GM19023 (cell line): ENCODE measurements around the gene LYRM1.
"Not testable (repeated sequence)": the region's sequence is repeated elsewhere in the genome, so short reads cannot be mapped to it uniquely, and the experiment has no call there.

ENCODE experiments used
- ATAC-seq: cut with Tn5 transposase; IDR thresholded peaks from one replicate; pipeline ENCODE4 v1.9.1; 2021; ENCODE audit warnings: mild to moderate bottlenecking, moderate library complexity; ENCODE audit not compliant: unreplicated experiment

The LYRM1 gene

GRCh38 chr16:20931066-20931600, 30.6 kb downstream of the LYRM1 start:
- no peak for ATAC-seq

DNA sequence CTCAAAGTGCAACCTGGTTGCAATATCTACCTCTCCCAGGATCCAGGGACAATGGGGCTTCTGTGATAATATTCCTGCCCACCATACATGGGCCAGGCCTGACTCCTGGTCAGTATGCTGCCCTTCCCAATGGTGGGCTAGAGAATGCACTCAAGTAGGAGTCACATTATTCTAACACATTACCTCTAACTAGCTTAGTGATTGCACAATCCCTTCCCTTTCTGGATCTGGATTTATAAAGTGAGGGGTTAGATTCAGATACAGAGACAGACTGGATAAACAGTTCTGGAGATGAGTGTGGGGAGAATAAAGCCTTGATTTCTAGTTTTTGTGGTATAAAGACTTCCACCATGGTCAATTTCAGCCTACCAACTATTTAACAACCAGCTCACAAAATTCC, 33.0 kb downstream of the LYRM1 start:
- no peak for ATAC-seq

DNA sequence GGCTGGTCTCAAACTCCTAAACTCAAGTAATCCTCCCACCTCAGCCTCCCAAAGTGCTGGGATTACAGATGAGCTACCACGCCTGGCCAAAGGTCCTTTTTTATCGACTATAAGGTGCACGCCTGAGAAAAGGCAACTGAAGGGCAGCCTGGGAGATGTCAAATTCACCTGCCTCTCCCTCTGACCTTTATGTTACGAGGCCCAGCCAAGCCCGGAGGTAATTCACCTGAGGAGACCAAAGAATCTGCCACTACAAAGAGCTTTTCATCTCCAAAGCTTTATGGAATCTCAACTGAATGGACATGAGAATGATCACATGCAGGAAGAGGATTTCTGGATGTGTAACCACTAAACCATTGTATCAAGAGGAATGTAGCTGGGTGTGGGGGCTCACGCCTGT, 37.2 kb downstream of the LYRM1 start:
- ATAC-seq = no peak

- no peak for ATAC-seq
These were observed 37.9 kb downstream of the LYRM1 start for GRCh38 chr16:20938426-20938825.

- ATAC-seq = no peak
These were observed 39.0 kb downstream of the LYRM1 start for GRCh38 chr16:20939611-20940010.

GRCh38 chr16:20940871-20941635, 40.5 kb downstream of the LYRM1 start:
- ATAC-seq = no peak

- no peak for ATAC-seq
These were observed 41.0 kb downstream of the LYRM1 start for GRCh38 chr16:20941636-20941926.

DNA sequence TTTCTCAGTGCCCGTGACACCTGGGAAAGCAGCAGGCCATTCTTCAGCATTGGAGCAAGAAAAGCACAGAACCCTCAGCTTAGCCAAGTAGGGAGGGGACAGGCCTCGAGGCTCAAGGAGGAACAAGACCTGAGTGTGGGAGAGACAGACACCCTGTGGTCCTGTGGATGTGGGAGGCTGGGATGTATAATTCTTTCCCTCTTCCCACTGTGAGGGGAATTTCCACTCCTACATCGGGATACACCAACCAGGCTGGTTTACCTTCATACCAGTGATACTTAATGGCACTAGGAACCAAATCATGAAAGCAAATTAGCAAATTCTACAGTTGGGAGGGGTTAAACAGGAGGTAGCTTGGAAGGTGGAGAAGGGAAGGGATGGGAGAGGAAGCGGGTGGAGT, 41.7 kb downstream of the LYRM1 start:
- ATAC-seq = no peak

- ATAC-seq = no peak
These were observed 44.4 kb downstream of the LYRM1 start for GRCh38 chr16:20944861-20945574.

DNA sequence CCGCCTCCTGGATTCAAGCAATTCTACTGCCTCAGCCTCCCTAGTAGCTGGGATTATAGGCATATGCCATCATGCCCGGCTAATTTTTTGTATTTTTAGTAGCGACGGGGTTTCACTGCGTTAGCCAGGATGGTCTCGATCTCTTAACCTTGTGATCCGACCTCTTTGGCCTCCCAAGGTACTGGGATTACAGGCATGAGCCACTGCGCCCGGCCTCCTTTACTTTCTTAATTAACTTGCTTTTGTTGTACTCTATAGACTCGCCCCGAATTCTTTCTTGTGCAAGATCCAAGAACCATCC, 45.0 kb downstream of the LYRM1 start:
- ATAC-seq = not testable (repeated sequence)

DNA sequence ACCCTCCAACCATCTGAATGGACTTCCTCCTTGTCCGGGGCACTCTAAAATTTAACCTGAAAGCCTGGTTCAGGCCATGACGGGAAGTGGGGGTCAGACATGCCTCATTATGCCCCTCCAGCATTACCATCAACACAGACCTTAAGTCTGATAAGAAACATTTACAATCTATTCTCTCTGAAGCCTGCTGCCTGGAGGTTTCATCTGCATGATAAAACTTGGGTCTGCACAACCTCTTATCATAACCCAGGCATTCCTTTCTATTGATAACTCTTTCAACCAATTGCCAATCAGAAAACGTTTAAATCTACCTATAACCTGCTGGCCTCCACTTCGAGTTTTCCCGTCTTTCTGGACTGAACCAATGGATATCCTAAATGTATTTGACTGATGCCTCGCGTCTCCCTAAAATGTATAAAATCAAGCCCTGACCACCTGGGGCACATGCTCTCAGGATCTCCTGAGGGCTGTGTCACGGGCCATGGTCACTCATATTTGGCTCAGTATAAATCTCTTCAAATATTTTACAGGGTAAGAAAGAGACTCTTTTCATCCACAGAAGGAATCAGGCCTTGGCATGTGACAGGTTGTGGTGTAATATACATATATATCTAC, 45.6 kb downstream of the LYRM1 start:
- no peak for ATAC-seq

DNA sequence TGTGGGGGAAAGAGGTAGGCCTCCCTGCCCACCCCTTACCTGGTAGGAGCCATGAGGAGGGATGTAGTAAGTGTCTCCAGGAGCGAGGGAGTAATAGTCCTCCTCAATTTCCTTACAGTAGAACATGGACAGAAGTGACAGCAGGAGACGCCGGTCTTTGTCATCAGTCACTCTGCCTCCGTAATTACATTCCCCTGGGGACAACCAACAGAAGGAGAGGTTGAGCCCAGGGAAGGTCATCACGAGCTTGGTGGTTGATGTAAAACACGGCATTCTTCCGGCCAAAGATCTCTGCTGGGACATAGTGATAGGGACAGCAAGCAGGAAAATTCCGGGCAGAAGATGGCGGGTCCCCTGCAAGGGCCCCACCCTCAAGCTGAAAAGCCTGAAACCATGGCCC, 47.9 kb downstream of the LYRM1 start:
- ATAC-seq = no peak

GRCh38 chr16:20949660-20950059, 49.1 kb downstream of the LYRM1 start:
- no peak for ATAC-seq

- no peak for ATAC-seq
These were observed 49.7 kb downstream of the LYRM1 start for GRCh38 chr16:20950294-20950693.

DNA sequence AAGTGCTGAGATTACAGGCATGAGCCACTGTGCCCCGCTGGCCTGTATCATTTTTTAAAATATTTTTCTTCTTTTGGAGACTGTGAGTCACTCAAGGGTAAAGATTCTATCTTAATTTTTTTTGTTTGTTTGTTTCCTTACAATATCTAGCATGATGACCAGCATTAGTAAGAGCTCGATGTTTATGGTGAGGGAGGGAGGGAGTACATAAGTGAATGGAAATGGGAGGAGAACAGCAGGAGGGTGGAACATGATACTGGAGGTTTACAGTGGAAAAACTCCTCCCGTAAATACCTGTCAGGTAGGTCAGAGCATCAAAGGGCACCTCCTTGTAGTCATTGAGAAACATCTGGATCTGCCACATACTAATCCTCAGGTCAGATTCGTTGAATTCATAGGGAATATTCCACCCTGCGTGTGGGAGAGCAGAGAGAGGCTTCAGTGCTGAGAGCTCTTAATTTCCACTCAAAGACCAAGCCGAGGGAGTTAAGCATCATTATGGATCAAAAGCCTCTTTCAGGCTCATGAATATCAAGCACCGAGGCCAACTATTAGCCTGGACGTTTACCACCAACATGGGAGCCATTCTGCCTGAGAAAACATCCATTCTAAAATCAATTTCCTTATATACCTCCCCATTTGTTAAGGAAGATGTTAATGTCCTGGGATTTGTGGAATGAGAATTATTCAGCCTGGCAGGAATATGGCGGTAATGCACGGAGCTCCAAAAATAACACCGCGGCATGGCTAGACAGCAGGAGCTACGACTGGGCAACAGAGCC, 51.8 kb downstream of the LYRM1 start:
- no peak for ATAC-seq

DNA sequence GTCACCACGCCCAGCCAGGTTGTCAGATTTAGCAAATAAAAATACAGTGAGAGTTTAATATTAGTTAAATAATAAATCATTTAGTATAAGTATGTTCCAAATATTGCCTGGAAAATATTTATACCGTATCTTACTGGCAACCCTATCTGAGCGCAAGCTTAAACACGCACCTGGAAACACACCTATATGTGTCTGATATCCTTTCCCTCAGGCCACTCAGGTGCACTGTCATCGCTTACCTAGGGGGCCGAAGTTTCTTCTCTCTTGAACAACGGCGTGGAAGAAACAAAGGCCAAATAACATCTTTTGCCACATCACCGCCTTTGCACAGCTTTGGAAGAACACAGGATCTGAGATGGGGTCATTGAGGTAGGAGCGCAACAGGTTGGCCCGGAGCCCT, 54.0 kb downstream of the LYRM1 start:
- ATAC-seq = no peak

- no peak for ATAC-seq
These were observed 55.7 kb downstream of the LYRM1 start for GRCh38 chr16:20956319-20956718.

GRCh38 chr16:20957153-20957552, 56.6 kb downstream of the LYRM1 start:
- no peak for ATAC-seq

- ATAC-seq = no peak
These were observed 60.3 kb downstream of the LYRM1 start for GRCh38 chr16:20960899-20961298.

GRCh38 chr16:20968765-20969164, 68.2 kb downstream of the LYRM1 start:
- no peak for ATAC-seq

- no peak for ATAC-seq
These were observed 68.8 kb downstream of the LYRM1 start for GRCh38 chr16:20969386-20969785.
